HCT116 (cell line): ENCODE results near the gene ZNF385A. TPM values are rescaled to one million over a fixed set of nuclear protein-coding genes. Genes with fewer than 3 reads are reported as not detected.
A peak's percentile ranks its signal among the peaks of the same experiment; 100 is the strongest.

Experiments used
- ATAC-seq: fragments of 200-7000 bp; cut with Tn5 transposase; 2 replicates; pipeline ENCODE4 v1.9.1; 2020; ENCODE audit warnings: mild to moderate bottlenecking, moderate library complexity
- BruUV-seq: library from RNA; stranded (reverse); fragments of 400-500 nt; replicated peaks from 2 replicates; lab custom pipeline; 2021; lab: Mats Ljungman, UMichigan
- CTCF ChIA-PET: fragments of 300-600 bp; sonication (Branson Sonifier 250); formaldehyde crosslinking; loops from one replicate; lab custom pipeline; 2021; ENCODE audit warnings: antibody characterized with exemption; lab: Charles Lee
- POLR2A ChIA-PET: fragments of 300-600, 350-600 bp; sonication (Branson Sonifier 250); formaldehyde crosslinking; loops from one replicate; lab custom pipeline; 2021; ENCODE audit warnings: antibody characterized with exemption; lab: Charles Lee
- RAD21 ChIA-PET, 2 experiments: fragments of 300-600 bp; sonication (Branson Sonifier 250); formaldehyde crosslinking; loops; one replicate each; lab custom pipeline; 2023; ENCODE audit warnings: low total read pairs in 2 of 2; ENCODE audit not compliant: uncharacterized antibody in 2 of 2, unreplicated experiment in 2 of 2, low non-redundant PET in 1 of 2; lab: Charles Lee
- DNase-seq: peaks from one replicate; pipeline ENCODE4 v3.0.0-alpha.2; 2010; ENCODE audit warnings: low read depth, low spot score
- H2AFZ ChIP-seq: fragments of 200-600 bp; shearing (Covaris generic), sonication (generic); 2 replicates; pipeline ENCODE4 v1.6.1; 2017; ENCODE audit warnings: low read depth, mixed run types, mixed read lengths, antibody characterized with exemption, low read length; ENCODE audit not compliant: poor library complexity, severe bottlenecking
- H3K27ac ChIP-seq: 2 replicates; pipeline ENCODE4 v1.5.1; 2012; ENCODE audit warnings: low read depth, low read length
- H3K27me3 ChIP-seq: fragments of 200-600 bp; sonication (generic); 2 replicates; pipeline ENCODE4 v1.6.1; 2016; ENCODE audit warnings: mixed run types, low read length, mixed read lengths; ENCODE audit not compliant: insufficient read depth
- H3K36me3 ChIP-seq, 2 experiments: fragments of 200-500 bp in 1 of 2; fragments of 200-600 bp in 1 of 2; sonication (Bioruptor generic) in 1 of 2; sonication (generic) in 1 of 2; 2 replicates each; pipeline versions ENCODE4 v1.5.1 to v1.6.1; 2014 to 2016; ENCODE audit warnings: low read length in 2 of 2, inconsistent platforms in 1 of 2, mixed read lengths in 1 of 2, mixed run types in 1 of 2; ENCODE audit not compliant: insufficient read depth in 2 of 2, control insufficient read depth in 1 of 2
- H3K4me1 ChIP-seq, 2 experiments: fragments of 200-600 bp in 1 of 2; sonication (generic) in 1 of 2; 2 replicates each; pipeline versions ENCODE4 v1.5.1 to v1.6.1; 2012 to 2017; ENCODE audit warnings: low read length in 2 of 2, inconsistent platforms in 1 of 2, mild to moderate bottlenecking in 1 of 2, mixed read lengths in 1 of 2, mixed run types in 1 of 2, moderate library complexity in 1 of 2; ENCODE audit not compliant: insufficient read depth in 2 of 2, control insufficient read depth in 1 of 2
- H3K4me2 ChIP-seq: fragments of 200-600 bp; sonication (generic); 2 replicates; pipeline ENCODE4 v1.6.1; 2017; ENCODE audit warnings: mixed run types, low read length, mixed read lengths
- H3K4me3 ChIP-seq, 2 experiments: fragments of 200-600 bp in 1 of 2; sonication (generic) in 1 of 2; replicated peaks in 1 of 2; 2 replicates each; pipeline ENCODE4 v1.5.1; 2011 to 2016; ENCODE audit warnings: low read length in 2 of 2, control low read depth in 1 of 2, low read depth in 1 of 2, mild to moderate bottlenecking in 1 of 2, mixed read lengths in 1 of 2, mixed run types in 1 of 2
- H3K79me2 ChIP-seq: fragments of 200-600 bp; sonication (generic); 2 replicates; pipeline ENCODE4 v1.6.1; 2017; ENCODE audit warnings: mild to moderate bottlenecking, mixed run types, low read length, moderate library complexity, mixed read lengths; ENCODE audit not compliant: insufficient read depth
- H3K9ac ChIP-seq: fragments of 200-600 bp; sonication (generic); 2 replicates; pipeline ENCODE4 v1.6.1; 2016; ENCODE audit warnings: low read length, mixed read lengths
- H3K9me2 ChIP-seq: fragments of 200-600 bp; sonication (generic), shearing (Covaris generic); 2 replicates; pipeline ENCODE4 v1.6.1; 2017; ENCODE audit warnings: mixed run types, mild to moderate bottlenecking, moderate library complexity; ENCODE audit not compliant: insufficient read depth
- H3K9me3 ChIP-seq, 2 experiments: fragments of 200-500 bp in 1 of 2; fragments of 200-600 bp in 1 of 2; sonication (Bioruptor generic) in 1 of 2; sonication (generic) in 1 of 2; 2 replicates each; pipeline ENCODE4 v1.6.1; 2014 to 2017; ENCODE audit warnings: low read length in 2 of 2, mixed read lengths in 2 of 2, inconsistent platforms in 1 of 2, low read depth in 1 of 2, mild to moderate bottlenecking in 1 of 2, mixed run types in 1 of 2, moderate library complexity in 1 of 2; ENCODE audit not compliant: control insufficient read depth in 1 of 2, insufficient read depth in 1 of 2
- H4K20me1 ChIP-seq: fragments of 200-600 bp; sonication (generic), shearing (Covaris generic); 2 replicates; pipeline ENCODE4 v1.6.1; 2017; ENCODE audit warnings: mixed run types, mild to moderate bottlenecking, moderate library complexity; ENCODE audit not compliant: insufficient read depth
- ATF3 ChIP-seq: IDR thresholded peaks from 2 replicates; pipeline ENCODE4 v1.6.1; 2012
- CBX3 ChIP-seq: IDR thresholded peaks from 2 replicates; pipeline ENCODE4 v1.6.1; 2012; ENCODE audit warnings: low read depth
- CEBPB ChIP-seq: IDR thresholded peaks from 2 replicates; pipeline ENCODE4 v1.6.1; 2012; ENCODE audit warnings: low read depth
- EGR1 ChIP-seq: IDR thresholded peaks from 2 replicates; pipeline ENCODE4 v1.6.1; 2012; ENCODE audit warnings: low read depth
- ELF1 ChIP-seq: IDR thresholded peaks from 2 replicates; pipeline ENCODE4 v1.6.1; 2012; ENCODE audit warnings: low read depth, borderline replicate concordance
- EZH2 ChIP-seq: fragments of 200-600 bp; sonication (generic); IDR thresholded peaks from 2 replicates; pipeline ENCODE4 v1.6.1; 2017; ENCODE audit warnings: antibody characterized with exemption, mixed run types
- FOSL1 ChIP-seq: IDR thresholded peaks from 2 replicates; pipeline ENCODE4 v1.6.1; 2012; ENCODE audit warnings: low read depth
- POLR2AphosphoS5 ChIP-seq: IDR thresholded peaks from 2 replicates; pipeline ENCODE4 v1.6.1; 2011; ENCODE audit warnings: mild to moderate bottlenecking, low read depth, low read length, moderate library complexity
- SP1 ChIP-seq: IDR thresholded peaks from 2 replicates; pipeline ENCODE4 v1.6.1; 2012; ENCODE audit warnings: low read depth
- SRF ChIP-seq: IDR thresholded peaks from 2 replicates; pipeline ENCODE4 v1.6.1; 2012; ENCODE audit warnings: low read depth
- YY1 ChIP-seq: IDR thresholded peaks from 2 replicates; pipeline ENCODE4 v1.6.1; 2011; ENCODE audit warnings: low read length, low read depth, moderate library complexity, mild to moderate bottlenecking; ENCODE audit not compliant: insufficient replicate concordance; ENCODE audit errors: extremely low read depth
- ZNF274 ChIP-seq: fragments of 200-500 bp; sonication (Bioruptor generic); IDR thresholded peaks from 2 replicates; pipeline ENCODE4 v1.6.1; 2014; ENCODE audit warnings: mild to moderate bottlenecking, low read depth, low read length, inconsistent platforms
- intact Hi-C: fragments of 100-400 bp; cut with micrococcal nuclease; formaldehyde crosslinking; loops from 2 replicates; pipeline ENCODE4 v1.10.0; 2022
- total RNA-seq: library from RNA; stranded (reverse); gene quantifications from one replicate; pipeline ENCODE4 v1.2.1, GENCODE V29; 2021; ENCODE audit not compliant: unreplicated experiment
- TF ChIP-seq, protein P1 (sequence below): IDR thresholded peaks from 2 replicates; pipeline ENCODE4 v1.6.1; 2012
- TF ChIP-seq, protein P2 (sequence below): IDR thresholded peaks from 2 replicates; pipeline ENCODE4 v1.6.1; 2011; ENCODE audit warnings: mild to moderate bottlenecking, low read length, moderate library complexity; ENCODE audit not compliant: insufficient replicate concordance; ENCODE audit errors: extremely low read depth

Gene ZNF385A
- total RNA-seq, 1 experiment from 2014 or later, result 34.7 TPM

DNA sequence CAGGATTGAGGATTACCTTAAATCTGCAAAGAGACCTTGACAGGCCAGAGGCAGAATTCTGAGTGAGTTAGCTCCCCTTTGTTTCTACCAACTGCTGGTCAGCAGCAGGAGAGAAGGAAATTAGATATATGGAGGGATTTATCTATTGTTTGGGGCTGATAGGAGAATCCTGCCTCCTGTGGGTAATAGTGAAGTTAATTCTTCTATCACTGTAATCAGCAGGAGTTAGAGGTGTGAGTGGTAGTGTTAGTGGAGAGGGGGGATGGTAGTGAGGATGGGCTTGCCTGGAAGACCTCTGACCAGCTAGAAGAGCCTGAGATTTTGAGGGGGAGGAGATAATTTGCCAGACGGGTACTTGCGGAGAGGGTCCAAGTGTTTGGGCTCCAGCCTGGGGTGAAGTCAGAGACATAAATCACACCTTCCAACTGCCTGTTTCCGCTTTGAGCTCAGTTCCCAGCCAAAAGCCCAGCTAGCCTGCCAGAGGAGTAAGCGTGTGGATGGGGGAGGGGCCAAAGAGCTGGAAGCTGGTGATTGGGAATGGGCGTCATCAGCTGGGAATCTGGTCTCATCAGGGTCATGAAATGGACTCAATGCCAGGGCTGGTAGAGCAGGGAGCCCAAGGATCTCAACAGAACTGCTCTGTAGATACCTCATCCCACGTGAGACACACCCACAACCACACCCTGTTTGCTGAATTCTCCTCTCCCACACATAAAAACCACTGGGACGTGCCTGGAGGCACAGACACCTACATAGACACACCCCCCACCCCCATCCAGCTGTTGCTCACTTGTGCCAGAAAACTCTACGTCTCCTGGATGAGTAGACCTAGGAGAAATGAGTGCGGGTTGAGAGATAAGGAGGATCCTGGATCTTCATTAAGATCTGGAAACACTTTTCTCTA is 47.6 kb upstream of the ZNF385A start:
- H3K9ac ChIP-seq, result no peak overlapping the region
- POLR2A ChIA-PET, result no interaction called here
- TF ChIP-seq, protein P1, sequence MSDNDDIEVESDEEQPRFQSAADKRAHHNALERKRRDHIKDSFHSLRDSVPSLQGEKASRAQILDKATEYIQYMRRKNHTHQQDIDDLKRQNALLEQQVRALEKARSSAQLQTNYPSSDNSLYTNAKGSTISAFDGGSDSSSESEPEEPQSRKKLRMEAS, result 0 out of 2 replicates have a peak, but pooled peaks have one; percentile 7
- TF ChIP-seq EGR1 (peak; percentile 63; the same call in 1 of the 2 replicates), SP1 (no peak; the same call in 1 of the 2 replicates)
- TF ChIP-seq, all 23 proteins: peak for 2
- H4K20me1 ChIP-seq, result no peaks in the 10 kb centered on the region
- no peaks in the 10 kb centered on the region for H3K9me2 ChIP-seq
- ATAC-seq (peak; percentile 63), DNase-seq (no peak)
- no TSS peak for BruUV-seq
- H3K4me2 ChIP-seq, result peak overlapping the region; percentile 54
- ChIA-PET CTCF (interaction anchor here (1.6 to 4.1 kb wide), 2 partner anchors 7 to 32 kb away, joined by 6 to 22 read pairs; no protein-coding TSS in a partner anchor), RAD21 (no interaction called here)
- peaks cover 7 to 16% of the 10 kb centered on the region in 2 experiments for H3K4me1 ChIP-seq
- no peak overlapping the region for H3K4me3 ChIP-seq
- H3K9me3 ChIP-seq, result no peaks in the 10 kb centered on the region
- H2AFZ ChIP-seq, result no peak overlapping the region
- H3K36me3 ChIP-seq, result no peaks in the 10 kb centered on the region
- no peaks in the 10 kb centered on the region for H3K79me2 ChIP-seq
- no peaks in the 10 kb centered on the region for H3K27me3 ChIP-seq
- intact Hi-C loops, result no loop called here
- no peak overlapping the region for H3K27ac ChIP-seq

GRCh38 chr12:54430471-54431069 is 46.0 kb upstream of the ZNF385A start:
- Histone ChIP-seq H3K9me3 (no peaks in the 10 kb centered on the region), H3K4me2 (no peak overlapping the region), H3K79me2 (no peaks in the 10 kb centered on the region), H4K20me1 (no peaks in the 10 kb centered on the region), H3K9me2 (no peaks in the 10 kb centered on the region), H3K27me3 (no peaks in the 10 kb centered on the region), H3K4me1 (peaks cover 7 to 20% of the 10 kb centered on the region in 2 experiments), H3K9ac (no peak overlapping the region), H3K36me3 (no peaks in the 10 kb centered on the region), H3K4me3 (no peak overlapping the region), H2AFZ (no peak overlapping the region), H3K27ac (no peak overlapping the region)
- intact Hi-C loops, result no loop called here
- no peak for DNase-seq
- TF ChIP-seq EZH2 (no peak), FOSL1 (no peak), CEBPB (no peak), SP1 (no peak), EGR1 (no peak), SRF (no peak), POLR2AphosphoS5 (no peak), CBX3 (no peak), YY1 (no peak), ELF1 (no peak), ATF3 (no peak), ZNF274 (no peak)
- TF ChIP-seq, protein P1, result no peak
- TF ChIP-seq, protein P2, sequence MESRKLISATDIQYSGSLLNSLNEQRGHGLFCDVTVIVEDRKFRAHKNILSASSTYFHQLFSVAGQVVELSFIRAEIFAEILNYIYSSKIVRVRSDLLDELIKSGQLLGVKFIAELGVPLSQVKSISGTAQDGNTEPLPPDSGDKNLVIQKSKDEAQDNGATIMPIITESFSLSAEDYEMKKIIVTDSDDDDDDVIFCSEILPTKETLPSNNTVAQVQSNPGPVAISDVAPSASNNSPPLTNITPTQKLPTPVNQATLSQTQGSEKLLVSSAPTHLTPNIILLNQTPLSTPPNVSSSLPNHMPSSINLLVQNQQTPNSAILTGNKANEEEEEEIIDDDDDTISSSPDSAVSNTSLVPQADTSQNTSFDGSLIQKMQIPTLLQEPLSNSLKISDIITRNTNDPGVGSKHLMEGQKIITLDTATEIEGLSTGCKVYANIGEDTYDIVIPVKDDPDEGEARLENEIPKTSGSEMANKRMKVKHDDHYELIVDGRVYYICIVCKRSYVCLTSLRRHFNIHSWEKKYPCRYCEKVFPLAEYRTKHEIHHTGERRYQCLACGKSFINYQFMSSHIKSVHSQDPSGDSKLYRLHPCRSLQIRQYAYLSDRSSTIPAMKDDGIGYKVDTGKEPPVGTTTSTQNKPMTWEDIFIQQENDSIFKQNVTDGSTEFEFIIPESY, result no peak
- ChIA-PET RAD21 (no interaction called here), POLR2A (no interaction called here), CTCF (interaction anchor here (1.6 to 4.1 kb wide), 2 partner anchors 9 to 31 kb away, joined by 6 to 22 read pairs; no protein-coding TSS in a partner anchor)
- BruUV-seq, result no TSS peak
- no peak for ATAC-seq
